Tibial nerve (tissue), 4 donors: ENCODE data around the gene CCDC50. TPM values are rescaled to one million over a fixed set of nuclear protein-coding genes. Genes with fewer than 3 reads are reported as not detected.

ENCODE experiments used
- DNase-seq, 2 donors: peaks; one replicate each; pipeline ENCODE4 v3.0.0-alpha.2; 2019; ENCODE audit warnings: low spot score in 2 of 2
- H3K27ac ChIP-seq, 4 donors: fragments of 200-600 bp; sonication (generic) in 3 of 4; one replicate each; pipeline ENCODE4 v1.5.1; 2017 to 2019; ENCODE audit warnings: mild to moderate bottlenecking in 1 of 4
- H3K27me3 ChIP-seq, 2 donors: fragments of 200-600 bp; sonication (generic) in 1 of 2; one replicate each; pipeline versions ENCODE4 v1.5.1 to v1.6.0; 2017 to 2019
- H3K36me3 ChIP-seq, 3 donors: fragments of 200-600 bp; sonication (generic); one replicate each; pipeline ENCODE4 v1.5.1; 2018 to 2019
- H3K4me1 ChIP-seq, 4 donors: fragments of 200-600 bp; sonication (generic) in 3 of 4; one replicate each; pipeline ENCODE4 v1.5.1; 2017 to 2019
- H3K4me3 ChIP-seq, 4 donors: fragments of 200-600 bp; sonication (generic) in 3 of 4; one replicate each; pipeline ENCODE4 v1.5.1; 2017 to 2019; ENCODE audit warnings: mild to moderate bottlenecking in 1 of 4, moderate library complexity in 1 of 4
- H3K9me3 ChIP-seq, 4 donors: fragments of 200-600 bp; sonication (generic) in 3 of 4; one replicate each; pipeline ENCODE4 v1.5.1; 2017 to 2019
- CTCF ChIP-seq, 5 experiments: fragments of 200-600 bp in 3 of 5; fragments of 450-650 bp in 2 of 5; sonication (generic) in 3 of 5; IDR thresholded peaks; one replicate each; pipeline ENCODE4 v1.5.1; 2016 to 2019; ENCODE audit warnings: antibody characterized with exemption in 5 of 5, mild to moderate bottlenecking in 3 of 5, moderate library complexity in 2 of 5
- EP300 ChIP-seq, 2 donors: sonication (generic); formaldehyde crosslinking; IDR thresholded peaks; one replicate each; pipeline ENCODE4 v1.6.1; 2017; ENCODE audit warnings: antibody characterized with exemption in 2 of 2, mild to moderate bottlenecking in 1 of 2
- POLR2A ChIP-seq, 2 donors: fragments of 450-650 bp; IDR thresholded peaks; one replicate each; pipeline ENCODE4 v1.6.1; 2017; ENCODE audit warnings: antibody characterized with exemption in 2 of 2, mild to moderate bottlenecking in 2 of 2, moderate library complexity in 2 of 2
- WGBS, 2 donors: methylation state at CpG; one replicate each; pipeline ENCODE4 v1.1.5; 2018; 5-methylcytosine and 5-hydroxymethylcytosine counted together
- total RNA-seq, 4 donors: library from RNA; depleted of rRNA; stranded (reverse); fragments of >200 nt; gene quantifications; one replicate each; pipeline ENCODE4 v1.1.0, GENCODE V29; 2016

CCDC50 gene
- total RNA-seq, 4 donors from 2014 or later, result 83.5 to 99.6 (median 94.2) TPM

GRCh38 chr3:191426311-191426710, 97.1 kb downstream of the CCDC50 start:
- no peak for DNase-seq
- H3K36me3 ChIP-seq, result no peaks in the 10 kb centered on the region
- no peak overlapping the region for H3K27ac ChIP-seq
- no peak for TF ChIP-seq EP300 (IDR thresholded peaks at IDR 0.05)
- no peak for TF ChIP-seq CTCF (IDR thresholded peaks at IDR 0.05)
- no peak for TF ChIP-seq POLR2A (IDR thresholded peaks at IDR 0.05)
- H3K27me3 ChIP-seq, result peaks cover 0 to 4% of the 10 kb centered on the region in 2 donors
- H3K9me3 ChIP-seq, result no peaks in the 10 kb centered on the region
- no peaks in the 10 kb centered on the region for H3K4me1 ChIP-seq
- H3K4me3 ChIP-seq, result no peak overlapping the region
- WGBS, 2 donors, result 42 to 75% methylated on average over 1 of the region's 1 CpG

DNA sequence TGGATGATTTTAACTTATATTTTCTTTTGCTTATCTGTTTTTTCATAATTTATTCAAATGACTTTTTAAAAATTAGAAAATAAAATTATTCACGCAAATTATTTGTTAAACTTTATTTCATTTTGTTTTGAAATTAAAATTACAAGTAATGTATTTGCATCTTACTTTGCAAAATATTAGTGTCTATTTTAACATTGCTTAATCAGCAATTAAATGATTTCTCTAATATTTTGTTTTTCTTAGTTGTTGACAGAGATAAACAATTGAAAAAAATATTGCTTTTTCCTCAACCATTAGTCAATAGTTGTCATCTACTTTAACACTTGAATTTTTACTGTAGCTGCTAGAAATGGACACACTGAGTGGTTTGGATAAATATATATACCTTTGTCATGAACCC, 99.0 kb downstream of the CCDC50 start:
- H3K27me3 ChIP-seq, result peaks cover 0 to 4% of the 10 kb centered on the region in 2 donors
- no peaks in the 10 kb centered on the region for H3K9me3 ChIP-seq
- no peak for TF ChIP-seq EP300 (IDR thresholded peaks at IDR 0.05)
- no peak for TF ChIP-seq POLR2A (IDR thresholded peaks at IDR 0.05)
- no peak for TF ChIP-seq CTCF (IDR thresholded peaks at IDR 0.05)
- H3K4me1 ChIP-seq, result no peaks in the 10 kb centered on the region
- H3K4me3 ChIP-seq, result no peak overlapping the region
- no peaks in the 10 kb centered on the region for H3K36me3 ChIP-seq
- H3K27ac ChIP-seq, result no peak overlapping the region
- no peak for DNase-seq
- WGBS, 2 donors, result 95 to 100% methylated on average over 1 of the region's 1 CpG

- no peak overlapping the region for H3K27ac ChIP-seq
- no peaks in the 10 kb centered on the region for H3K27me3 ChIP-seq
- no peaks in the 10 kb centered on the region for H3K9me3 ChIP-seq
- TF ChIP-seq POLR2A (IDR thresholded peaks at IDR 0.05) (no peak), EP300 (IDR thresholded peaks at IDR 0.05) (no peak), CTCF (IDR thresholded peaks at IDR 0.05) (no peak)
- no peak overlapping the region for H3K4me3 ChIP-seq
- DNase-seq, result no peak
- no peaks in the 10 kb centered on the region for H3K4me1 ChIP-seq
- 63 to 69% methylated on average over 4 of the region's 4 CpGs for WGBS, 2 donors
- H3K36me3 ChIP-seq, result no peaks in the 10 kb centered on the region
Observed at GRCh38 chr3:191430103-191430502, 100.9 kb downstream of the CCDC50 start.

GRCh38 chr3:191431160-191431822, 102.1 kb downstream of the CCDC50 start:
- TF ChIP-seq POLR2A (IDR thresholded peaks at IDR 0.05) (no peak), CTCF (IDR thresholded peaks at IDR 0.05) (no peak), EP300 (IDR thresholded peaks at IDR 0.05) (no peak)
- Histone ChIP-seq H3K27me3 (no peaks in the 10 kb centered on the region), H3K4me3 (no peak overlapping the region), H3K27ac (no peak overlapping the region), H3K4me1 (no peaks in the 10 kb centered on the region), H3K36me3 (no peaks in the 10 kb centered on the region), H3K9me3 (no peaks in the 10 kb centered on the region)
- WGBS, 2 donors, result 70 to 91% methylated on average over 5 of the region's 5 CpGs
- no peak for DNase-seq

GRCh38 chr3:191432162-191432561, 103.0 kb downstream of the CCDC50 start:
- Histone ChIP-seq H3K4me3 (no peak overlapping the region), H3K27ac (no peak overlapping the region)

More at GRCh38 chr3:191432162-191432561, 103.0 kb downstream of the CCDC50 start:
- DNase-seq, result no peak
- WGBS, 2 donors, result 96 to 97% methylated on average over 5 of the region's 5 CpGs
- Histone ChIP-seq H3K4me1 (no peaks in the 10 kb centered on the region), H3K27me3 (no peaks in the 10 kb centered on the region), H3K36me3 (no peaks in the 10 kb centered on the region), H3K9me3 (no peaks in the 10 kb centered on the region)
- TF ChIP-seq CTCF (IDR thresholded peaks at IDR 0.05) (no peak), EP300 (IDR thresholded peaks at IDR 0.05) (no peak), POLR2A (IDR thresholded peaks at IDR 0.05) (no peak)
